IgD-negative memory B cell (primary cell): ENCODE data around the gene PRELID2. TPM values are rescaled to one million over a fixed set of nuclear protein-coding genes. Genes with fewer than 3 reads are reported as not detected.
"Not testable (repeated sequence)": the region's sequence is repeated elsewhere in the genome, so short reads cannot be mapped to it uniquely, and the experiment has no call there.

ENCODE experiments used
- H3K27ac Mint-ChIP-seq, 3 donors: one replicate each; pipeline ENCODE4 v1.8.0; 2020 to 2022; ENCODE audit warnings: mild to moderate bottlenecking in 3 of 3, mixed read lengths in 3 of 3, moderate library complexity in 1 of 3
- H3K27me3 Mint-ChIP-seq: one replicate; pipeline ENCODE4 v1.8.0; 2021; ENCODE audit warnings: mixed read lengths
- H3K36me3 Mint-ChIP-seq: one replicate; pipeline ENCODE4 v1.8.0; 2020; ENCODE audit warnings: mild to moderate bottlenecking, mixed read lengths
- H3K4me1 Mint-ChIP-seq, 3 donors: one replicate each; pipeline ENCODE4 v1.8.0; 2020 to 2022; ENCODE audit warnings: mixed read lengths in 3 of 3, mild to moderate bottlenecking in 1 of 3
- H3K4me3 Mint-ChIP-seq, 4 donors: one replicate each; pipeline ENCODE4 v1.8.0; 2020 to 2022; ENCODE audit warnings: mild to moderate bottlenecking in 4 of 4, mixed read lengths in 4 of 4, moderate library complexity in 3 of 4
- H3K9me3 Mint-ChIP-seq, 3 donors: one replicate each; pipeline ENCODE4 v1.8.0; 2020 to 2021; ENCODE audit warnings: mixed read lengths in 3 of 3, mild to moderate bottlenecking in 1 of 3
- polyA plus RNA-seq: library from polyadenylated mRNA; unstranded; fragments of 300-500 nt; fragmentation: Illumina TruSeq; gene quantifications from one replicate; pipeline ENCODE4 v1.2.3, GENCODE V29; 2021

PRELID2 gene
- polyA plus RNA-seq, 1 donor from 2014 or later: 3.3 TPM

DNA sequence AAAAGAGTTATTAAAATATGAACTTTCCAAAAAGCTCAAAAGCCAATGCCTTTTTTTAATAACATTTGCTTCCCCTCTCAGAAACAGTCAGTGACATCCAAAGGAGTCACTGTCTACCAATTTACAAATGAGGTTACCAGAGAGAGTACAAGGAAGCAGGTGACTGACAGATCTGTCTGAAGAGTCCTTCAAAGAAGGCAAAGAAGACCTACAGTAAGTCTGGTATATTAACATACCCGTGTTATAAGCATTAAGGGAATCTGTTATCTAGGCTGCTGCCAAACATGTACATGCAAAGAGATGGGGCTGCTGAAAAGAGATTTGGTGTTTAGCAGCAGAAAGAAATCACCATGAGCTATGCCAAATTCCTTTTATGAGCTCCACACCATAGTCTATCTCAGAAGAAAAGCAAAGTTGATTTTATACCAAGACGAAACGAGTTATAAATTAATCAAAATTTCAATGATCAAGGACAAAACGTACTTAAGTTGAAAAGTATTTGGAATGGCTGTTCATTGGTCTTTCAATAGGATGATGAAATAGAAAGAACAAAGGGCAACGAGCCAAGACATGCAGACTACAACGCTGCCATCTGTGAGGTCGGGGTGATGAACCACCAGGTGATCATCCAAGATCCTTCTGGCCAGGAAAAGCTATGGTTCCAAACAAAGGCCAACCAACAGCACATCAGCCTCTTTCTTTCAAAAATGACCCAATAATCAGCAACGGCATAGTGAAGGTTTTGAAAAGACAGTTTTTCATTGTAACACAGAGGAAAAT is 8.1 kb downstream of the PRELID2 start:
- Mint-ChIP-seq H3K27me3 (no peaks in the 10 kb centered on the region), H3K4me1 (peaks cover 0 to 2% (median 0%) of the 10 kb centered on the region in 3 donors), H3K4me3 (no peak overlapping the region), H3K27ac (no peak overlapping the region), H3K36me3 (no peaks in the 10 kb centered on the region), H3K9me3 (no peaks in the 10 kb centered on the region)

DNA sequence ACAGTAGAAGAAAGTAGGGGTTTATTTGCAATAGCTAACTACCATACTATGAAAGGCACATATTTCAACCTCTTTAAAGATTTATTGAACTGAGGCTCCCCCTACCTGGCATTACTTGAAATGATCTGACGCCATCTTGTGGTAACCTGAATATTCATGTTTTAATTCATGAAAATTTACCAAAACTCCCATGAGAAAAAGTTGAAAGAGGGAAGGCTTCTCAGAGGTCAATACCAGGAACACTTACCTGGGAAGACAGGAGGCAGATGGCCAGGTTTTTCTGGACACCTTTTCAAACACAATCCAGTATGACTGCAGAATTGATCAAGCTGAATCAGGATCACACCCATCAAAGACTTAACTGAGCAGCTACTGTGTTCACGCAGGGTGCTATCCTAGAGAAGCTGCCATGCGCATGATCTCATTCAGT is 9.4 kb downstream of the PRELID2 start:
- Mint-ChIP-seq H3K4me1 (peaks cover 0 to 2% (median 0%) of the 10 kb centered on the region in 3 donors), H3K27me3 (no peaks in the 10 kb centered on the region), H3K36me3 (no peaks in the 10 kb centered on the region), H3K27ac (no peak overlapping the region), H3K9me3 (no peaks in the 10 kb centered on the region), H3K4me3 (no peak overlapping the region)

DNA sequence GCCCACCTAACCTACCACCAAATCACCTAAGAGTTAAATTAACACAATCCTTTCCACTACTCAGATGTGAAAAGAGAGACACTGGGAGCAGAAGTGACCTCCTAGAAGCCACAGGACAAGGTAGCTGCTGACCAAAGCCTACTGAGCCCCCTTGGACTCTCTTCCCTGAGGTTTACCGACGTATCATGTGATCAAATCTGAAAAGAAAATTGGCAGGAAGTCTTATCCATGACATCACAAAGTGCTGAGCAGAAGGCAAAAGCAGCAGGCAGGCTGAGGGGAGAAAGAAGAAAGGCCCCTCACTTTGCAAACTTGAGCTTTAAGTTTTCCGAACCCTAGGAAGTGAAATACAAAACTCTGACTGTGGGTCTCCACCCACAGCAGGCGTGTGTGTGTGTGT is 11.1 kb downstream of the PRELID2 start:
- H3K27ac Mint-ChIP-seq: no peak overlapping the region
- no peaks in the 10 kb centered on the region for H3K36me3 Mint-ChIP-seq
- H3K4me1 Mint-ChIP-seq: peaks cover 0 to 2% (median 0%) of the 10 kb centered on the region in 3 donors
- H3K9me3 Mint-ChIP-seq: no peaks in the 10 kb centered on the region
- no peaks in the 10 kb centered on the region for H3K27me3 Mint-ChIP-seq
- H3K4me3 Mint-ChIP-seq: no peak overlapping the region

DNA sequence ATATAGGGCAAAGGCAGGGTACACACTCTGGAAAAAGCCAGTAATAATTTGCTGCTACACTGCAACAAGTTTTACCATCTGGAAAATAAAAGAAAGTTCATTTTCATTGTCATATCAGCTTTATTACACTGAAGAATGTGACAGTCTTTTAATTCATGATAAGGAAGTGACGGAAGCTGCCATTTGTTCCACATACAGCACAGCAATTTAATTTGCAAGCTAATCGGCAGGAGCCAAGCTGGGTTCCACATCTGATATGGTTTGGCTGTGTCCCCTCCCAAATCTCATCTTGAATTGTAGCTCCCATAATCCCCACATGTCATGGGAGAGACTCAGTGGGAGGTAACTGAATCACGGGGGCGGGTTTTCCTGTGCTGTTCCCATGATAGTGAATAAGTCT is 16.5 kb downstream of the PRELID2 start:
- H3K27me3 Mint-ChIP-seq: no peaks in the 10 kb centered on the region
- no peaks in the 10 kb centered on the region for H3K9me3 Mint-ChIP-seq
- no peak overlapping the region for H3K4me3 Mint-ChIP-seq
- no peaks in the 10 kb centered on the region for H3K36me3 Mint-ChIP-seq
- H3K4me1 Mint-ChIP-seq: no peaks in the 10 kb centered on the region
- H3K27ac Mint-ChIP-seq: no peak overlapping the region

DNA sequence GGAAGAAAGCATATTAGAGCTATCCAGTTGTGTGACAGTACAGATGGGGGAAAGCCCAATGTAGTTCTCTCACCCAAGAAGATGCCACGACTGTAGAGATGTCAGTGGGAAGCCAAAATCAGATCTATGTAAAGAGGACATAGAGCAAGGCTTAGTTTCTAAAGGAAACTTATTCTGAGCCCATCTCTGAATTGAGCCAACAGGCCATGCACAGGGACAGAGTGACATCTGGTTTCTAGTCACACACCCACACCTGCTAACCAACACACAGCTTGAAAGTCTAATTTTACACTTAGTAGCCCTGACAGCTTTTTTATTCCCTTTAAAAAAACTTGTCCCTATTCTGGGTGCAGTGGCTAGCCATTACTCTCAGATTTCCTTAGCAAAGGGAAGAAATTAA is 22.3 kb downstream of the PRELID2 start:
- no peaks in the 10 kb centered on the region for H3K9me3 Mint-ChIP-seq
- no peak overlapping the region for H3K4me3 Mint-ChIP-seq
- H3K27me3 Mint-ChIP-seq: no peaks in the 10 kb centered on the region
- H3K27ac Mint-ChIP-seq: no peak overlapping the region
- no peaks in the 10 kb centered on the region for H3K4me1 Mint-ChIP-seq
- no peaks in the 10 kb centered on the region for H3K36me3 Mint-ChIP-seq

DNA sequence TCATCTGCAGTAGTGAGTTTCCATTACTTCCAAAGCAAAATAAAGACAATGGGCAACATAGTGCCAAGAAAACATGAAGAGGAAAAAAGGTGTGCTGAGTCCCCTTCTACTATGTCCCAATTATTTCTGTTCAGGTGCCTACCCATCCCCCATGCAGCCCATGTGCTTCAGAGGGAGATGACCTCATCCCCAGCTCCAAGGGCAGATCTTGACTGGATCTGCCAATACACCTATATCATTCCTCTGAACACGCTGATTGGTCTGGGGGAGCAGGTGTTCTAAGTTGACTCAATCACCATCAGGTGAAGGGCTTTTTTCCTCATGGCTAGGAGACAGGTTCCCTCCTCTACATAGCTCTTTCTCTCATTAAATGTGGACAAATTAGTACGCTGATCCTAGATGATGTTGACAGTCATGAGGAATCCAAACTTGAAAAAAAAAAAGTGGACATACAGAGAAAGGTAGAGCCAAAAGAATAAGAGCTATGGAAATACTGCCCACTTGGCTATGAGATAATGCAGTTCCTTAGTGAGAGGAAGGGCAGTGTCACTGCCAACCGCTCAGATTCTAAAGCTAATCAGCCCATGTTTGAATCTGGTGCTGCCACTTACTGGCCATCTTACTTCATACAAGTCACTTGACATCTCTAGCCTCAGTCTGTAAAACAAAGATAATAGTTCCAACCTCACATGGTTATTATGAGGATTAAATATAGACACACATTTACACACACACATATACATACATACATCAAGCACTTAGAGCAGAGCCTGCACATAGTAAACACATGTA is 23.1 kb downstream of the PRELID2 start:
- H3K36me3 Mint-ChIP-seq: peaks cover 2% of the 10 kb centered on the region
- no peaks in the 10 kb centered on the region for H3K9me3 Mint-ChIP-seq
- H3K27ac Mint-ChIP-seq: no peak overlapping the region
- no peaks in the 10 kb centered on the region for H3K27me3 Mint-ChIP-seq
- no peaks in the 10 kb centered on the region for H3K4me1 Mint-ChIP-seq
- H3K4me3 Mint-ChIP-seq: no peak overlapping the region

DNA sequence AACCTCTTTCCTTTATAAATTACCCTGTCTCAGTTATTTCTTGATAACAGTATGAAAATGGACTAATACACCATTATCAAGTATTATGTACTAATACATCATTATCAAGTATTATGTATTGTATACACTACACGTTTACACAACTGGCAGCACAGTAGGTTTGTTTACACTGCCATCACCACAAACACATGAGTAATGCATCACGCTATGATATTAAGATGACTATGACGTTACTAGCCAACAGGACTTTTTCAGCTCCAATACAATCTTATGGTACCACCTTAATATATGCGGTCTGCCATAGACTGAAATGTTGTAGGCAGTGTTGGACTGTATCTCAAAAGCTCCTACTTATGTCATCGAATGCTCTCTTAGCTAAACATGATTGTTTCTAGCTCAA is 28.2 kb downstream of the PRELID2 start:
- H3K36me3 Mint-ChIP-seq: peaks cover 2% of the 10 kb centered on the region
- no peaks in the 10 kb centered on the region for H3K4me1 Mint-ChIP-seq
- H3K27me3 Mint-ChIP-seq: no peaks in the 10 kb centered on the region
- no peak overlapping the region for H3K27ac Mint-ChIP-seq
- no peak overlapping the region for H3K4me3 Mint-ChIP-seq
- H3K9me3 Mint-ChIP-seq: no peaks in the 10 kb centered on the region

DNA sequence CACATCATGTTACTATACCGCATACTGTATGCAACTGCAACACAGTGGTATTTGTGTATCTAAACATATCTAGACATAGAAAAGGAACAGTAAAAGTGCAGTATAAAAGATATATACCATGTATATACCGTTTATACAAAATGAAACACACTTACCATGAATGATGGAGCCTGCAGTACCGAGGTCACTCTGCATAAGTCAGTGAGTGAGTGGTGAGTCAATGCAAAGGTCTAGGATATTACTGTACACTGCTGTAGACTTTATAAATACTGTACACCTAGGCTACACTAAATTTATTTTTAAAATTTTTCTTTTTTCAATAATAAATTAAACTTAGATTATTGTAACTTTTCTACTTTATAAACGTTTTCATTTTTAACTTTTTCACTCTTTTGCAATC is 29.3 kb downstream of the PRELID2 start:
- H3K4me3 Mint-ChIP-seq: no peak overlapping the region
- H3K36me3 Mint-ChIP-seq: peaks cover 2% of the 10 kb centered on the region
- H3K27ac Mint-ChIP-seq: no peak overlapping the region
- no peaks in the 10 kb centered on the region for H3K9me3 Mint-ChIP-seq
- no peaks in the 10 kb centered on the region for H3K27me3 Mint-ChIP-seq
- no peaks in the 10 kb centered on the region for H3K4me1 Mint-ChIP-seq

DNA sequence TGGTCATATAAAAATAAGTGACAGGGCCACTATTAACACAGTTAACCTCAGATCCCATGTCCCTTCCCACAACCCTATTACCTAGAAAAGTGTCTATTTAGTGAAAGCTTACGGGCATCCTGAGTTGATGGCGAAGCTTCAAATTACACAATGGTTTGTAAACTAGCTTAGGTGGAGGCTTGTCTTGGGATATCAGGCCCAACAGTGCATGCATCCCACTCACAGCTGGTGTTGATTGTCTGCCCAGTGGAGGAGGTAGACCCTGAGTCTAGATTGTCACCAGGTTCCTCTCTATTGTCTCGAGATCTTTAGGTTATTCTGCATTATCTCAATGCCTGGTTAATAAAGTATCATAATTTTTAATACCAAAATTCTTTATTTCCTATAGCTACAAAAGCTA is 30.4 kb downstream of the PRELID2 start:
- Mint-ChIP-seq H3K36me3 (peaks cover 2% of the 10 kb centered on the region), H3K9me3 (no peaks in the 10 kb centered on the region), H3K27me3 (no peaks in the 10 kb centered on the region), H3K4me1 (no peaks in the 10 kb centered on the region), H3K27ac (no peak overlapping the region), H3K4me3 (no peak overlapping the region)

DNA sequence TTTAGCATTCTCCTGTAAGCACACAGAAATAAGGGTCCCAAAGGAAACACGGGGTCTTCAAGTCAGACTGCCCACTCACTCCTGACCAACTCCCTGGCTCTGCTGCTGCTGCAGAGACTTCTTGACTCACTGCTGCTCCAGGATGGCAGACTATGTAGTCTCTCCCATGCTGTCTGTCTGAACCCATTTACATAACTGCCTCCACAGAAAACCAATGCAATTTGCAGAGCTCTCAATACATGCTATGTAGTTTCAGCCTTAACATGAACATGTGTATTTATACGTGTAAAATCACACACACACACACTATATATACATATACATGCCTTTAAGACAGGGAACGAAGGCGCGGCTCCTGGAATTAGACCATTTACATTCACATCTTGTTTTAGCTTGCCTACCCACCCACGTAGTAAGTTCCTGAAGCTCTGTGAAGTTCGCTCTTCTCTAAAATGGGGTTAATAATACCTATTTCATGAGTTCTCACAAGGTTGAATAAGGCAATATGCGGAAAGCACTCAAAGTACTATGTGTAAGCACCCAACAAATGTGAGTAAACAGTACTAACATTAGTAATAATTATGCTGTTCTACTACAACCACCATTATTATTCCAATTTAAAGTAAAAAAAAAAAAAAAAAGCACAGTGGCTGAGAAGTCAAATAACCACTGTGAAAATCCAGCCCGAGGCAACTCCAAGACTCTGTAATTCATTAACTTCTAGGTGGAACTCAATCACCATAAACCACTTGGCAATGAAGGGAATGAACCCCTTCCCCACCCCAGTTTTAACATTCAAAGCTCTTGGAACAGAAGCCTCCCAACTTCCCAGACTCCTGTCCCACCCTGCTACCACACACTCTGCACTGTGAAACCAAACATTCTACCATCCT is 31.8 kb downstream of the PRELID2 start:
- Mint-ChIP-seq H3K4me3 (no peak overlapping the region), H3K36me3 (peaks cover 2% of the 10 kb centered on the region), H3K4me1 (no peaks in the 10 kb centered on the region), H3K9me3 (peaks cover 0 to 1% (median 0%) of the 10 kb centered on the region in 3 donors), H3K27me3 (no peaks in the 10 kb centered on the region), H3K27ac (peak overlapping the region in 1 of 3 donors; percentile 48)

DNA sequence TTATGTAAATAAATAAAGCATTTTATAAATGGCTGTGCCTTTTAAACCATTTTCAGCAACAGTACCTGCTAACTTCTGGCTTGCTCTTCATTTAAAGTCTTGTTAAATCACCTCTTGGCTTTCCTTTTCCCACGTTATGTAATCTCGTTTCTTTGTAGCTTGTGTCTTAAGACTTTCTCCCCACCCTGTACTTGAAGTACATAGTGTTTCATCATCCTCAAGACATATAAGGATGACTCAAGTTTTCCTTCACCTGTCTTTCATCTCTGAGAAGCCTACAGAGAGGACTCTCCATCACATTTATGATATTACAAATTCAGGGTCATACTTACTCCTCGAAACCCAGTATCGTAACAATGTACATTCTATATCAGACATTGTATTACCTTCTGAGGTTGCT is 33.9 kb downstream of the PRELID2 start:
- Mint-ChIP-seq H3K4me1 (no peaks in the 10 kb centered on the region), H3K27me3 (no peaks in the 10 kb centered on the region), H3K4me3 (no peak overlapping the region), H3K36me3 (peaks cover 3% of the 10 kb centered on the region), H3K9me3 (peaks cover 0 to 9% (median 1%) of the 10 kb centered on the region in 3 donors), H3K27ac (no peak overlapping the region)

DNA sequence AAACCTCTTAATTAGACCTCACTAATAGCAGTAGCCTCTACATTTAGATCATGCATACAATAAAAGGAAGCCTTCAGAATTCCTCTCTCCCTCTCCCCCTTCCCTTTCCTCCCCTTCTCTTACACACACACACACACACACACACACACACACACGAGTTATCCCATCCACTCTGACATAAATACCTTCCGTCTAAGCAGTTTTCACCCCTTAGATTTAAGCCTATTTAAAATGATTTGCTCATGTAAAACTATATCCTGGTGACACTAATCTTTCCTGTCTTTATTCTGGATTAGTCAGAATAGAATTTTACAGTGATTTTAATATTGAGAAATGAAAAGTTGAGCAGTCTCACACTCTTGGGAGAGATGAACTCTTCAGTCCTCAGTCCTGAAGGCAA is 35.0 kb downstream of the PRELID2 start:
- Mint-ChIP-seq H3K36me3 (peaks cover 3% of the 10 kb centered on the region), H3K4me3 (no peak overlapping the region), H3K27ac (no peak overlapping the region)

DNA sequence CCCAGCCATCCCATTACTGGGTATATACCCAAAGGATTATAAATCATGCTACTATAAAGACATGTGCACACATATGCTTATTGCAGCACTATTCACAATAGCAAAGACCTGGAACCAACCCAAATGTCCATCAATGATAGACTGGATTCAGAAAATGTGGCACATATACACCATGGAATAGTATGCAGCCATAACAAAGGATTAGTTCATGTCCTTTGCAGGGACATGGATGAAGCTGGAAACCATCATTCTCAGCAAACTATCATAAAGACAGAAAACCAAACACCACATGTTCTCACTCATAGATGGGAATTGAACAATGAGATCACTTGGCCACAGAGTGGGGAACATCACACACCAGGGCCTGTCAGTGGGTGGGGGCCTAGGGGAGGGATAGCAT is 36.6 kb downstream of the PRELID2 start:
- not testable (repeated sequence) for H3K27me3 Mint-ChIP-seq, H3K4me1 Mint-ChIP-seq, H3K27ac Mint-ChIP-seq, H3K4me3 Mint-ChIP-seq, H3K9me3 Mint-ChIP-seq, H3K36me3 Mint-ChIP-seq

More for the DNA sequence above, 35.0 kb downstream of the PRELID2 start:
- Mint-ChIP-seq H3K4me1 (no peaks in the 10 kb centered on the region), H3K27me3 (no peaks in the 10 kb centered on the region), H3K9me3 (peaks cover 0 to 9% (median 1%) of the 10 kb centered on the region in 3 donors)

DNA sequence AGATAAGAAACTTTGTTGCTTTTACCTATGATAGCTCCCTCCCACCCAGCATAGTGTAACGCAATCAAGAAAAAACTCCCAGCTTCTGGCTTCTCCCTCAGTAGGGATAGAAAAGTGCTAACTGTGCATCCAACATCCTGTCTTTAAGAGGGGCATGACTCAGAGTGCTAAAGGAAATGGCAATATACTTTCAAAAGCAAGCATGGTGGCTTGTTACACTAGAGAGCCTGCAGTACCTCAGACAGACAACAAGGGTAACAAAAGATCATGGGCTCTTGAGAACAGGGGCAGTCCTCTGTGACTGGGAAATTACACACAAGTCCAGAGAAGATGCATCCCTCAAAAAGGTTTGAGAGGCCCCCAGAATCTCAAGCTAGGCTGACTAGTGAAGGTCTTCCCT is 37.8 kb downstream of the PRELID2 start:
- Mint-ChIP-seq H3K9me3 (peaks cover 0 to 9% (median 1%) of the 10 kb centered on the region in 3 donors), H3K4me3 (no peak overlapping the region), H3K36me3 (peaks cover 3% of the 10 kb centered on the region), H3K27ac (no peak overlapping the region), H3K27me3 (no peaks in the 10 kb centered on the region), H3K4me1 (no peaks in the 10 kb centered on the region)

DNA sequence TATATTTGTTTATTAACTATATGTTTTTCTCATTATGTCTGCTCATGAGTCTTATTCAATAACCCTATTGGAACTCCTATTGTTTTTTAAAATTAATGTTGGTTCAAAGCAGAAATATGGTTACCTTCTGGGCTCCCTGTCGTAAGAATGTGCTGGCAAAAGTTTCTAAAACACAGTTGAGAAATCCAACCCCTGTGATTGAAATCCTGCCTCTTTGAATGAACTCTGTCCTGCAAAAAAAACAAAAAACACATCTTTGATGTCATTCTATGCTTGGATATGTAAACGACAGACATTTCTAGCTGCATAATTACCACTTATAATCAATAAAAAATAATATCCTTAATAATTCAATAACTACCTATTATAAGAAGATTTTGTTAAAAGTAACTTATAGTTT is 38.8 kb downstream of the PRELID2 start:
- no peaks in the 10 kb centered on the region for H3K27me3 Mint-ChIP-seq
- no peaks in the 10 kb centered on the region for H3K4me1 Mint-ChIP-seq
- H3K4me3 Mint-ChIP-seq: no peak overlapping the region
- H3K27ac Mint-ChIP-seq: no peak overlapping the region
- peaks cover 3% of the 10 kb centered on the region for H3K36me3 Mint-ChIP-seq
- peaks cover 0 to 9% (median 1%) of the 10 kb centered on the region in 3 donors for H3K9me3 Mint-ChIP-seq
